Neural cell (in vitro differentiated cells): Measurements from ENCODE around the gene UBAP2. TPM values are rescaled to one million over a fixed set of nuclear protein-coding genes. Genes with fewer than 3 reads are reported as not detected.
"Not testable (repeated sequence)": the region's sequence is repeated elsewhere in the genome, so short reads cannot be mapped to it uniquely, and the experiment has no call there.

Experiments
- H2AFZ ChIP-seq: fragments of 200-600, 300-800 bp; sonication (generic), shearing (Covaris generic); 2 replicates; pipeline ENCODE4 v1.6.0; 2014; ENCODE audit warnings: low read depth, mild to moderate bottlenecking, antibody characterized with exemption, low read length, moderate library complexity
- H3F3A ChIP-seq: fragments of 200-600 bp; shearing (Covaris generic); 2 replicates; pipeline ENCODE4 v1.6.1; 2016; ENCODE audit warnings: mild to moderate bottlenecking, moderate library complexity, mixed read lengths, antibody characterized with exemption, low read length; ENCODE audit not compliant: insufficient read depth, poor library complexity, severe bottlenecking
- H3K27ac ChIP-seq: fragments of 200-600, 300-800 bp; sonication (generic), shearing (Covaris generic); 2 replicates; pipeline ENCODE4 v1.5.1; 2014; ENCODE audit warnings: mild to moderate bottlenecking, low read length, moderate library complexity
- H3K27me3 ChIP-seq: fragments of 300-800, 200-600 bp; sonication (generic), shearing (Covaris generic); 2 replicates; pipeline ENCODE4 v1.6.0; 2014; ENCODE audit warnings: mild to moderate bottlenecking, low read depth, low read length, moderate library complexity; ENCODE audit not compliant: insufficient read depth
- H3K36me3 ChIP-seq: fragments of 300-800, 200-600 bp; sonication (generic), shearing (Covaris generic); 2 replicates; pipeline ENCODE4 v1.5.1; 2014; ENCODE audit warnings: mild to moderate bottlenecking, antibody characterized with exemption, low read length, moderate library complexity; ENCODE audit not compliant: insufficient read depth
- H3K4me2 ChIP-seq: fragments of 300-800, 200-600 bp; sonication (generic), shearing (Covaris generic); 2 replicates; pipeline ENCODE4 v1.6.0; 2014; ENCODE audit warnings: mild to moderate bottlenecking, low read length
- H3K4me3 ChIP-seq: fragments of 300-800, 200-600 bp; sonication (generic), shearing (Covaris generic); 2 replicates; pipeline ENCODE4 v1.5.1; 2014; ENCODE audit warnings: mild to moderate bottlenecking, low read length, moderate library complexity
- H3K79me2 ChIP-seq: fragments of 200-600 bp; shearing (Covaris generic); replicated peaks from 2 replicates; pipeline ENCODE4 v1.6.0; 2014; ENCODE audit warnings: mild to moderate bottlenecking, low read length, moderate library complexity; ENCODE audit not compliant: insufficient read depth
- H3K9ac ChIP-seq: fragments of 300-800, 200-600 bp; sonication (generic), shearing (Covaris generic); 2 replicates; pipeline ENCODE4 v1.6.1; 2016; ENCODE audit warnings: mild to moderate bottlenecking, low read length, mixed read lengths
- H3K9me2 ChIP-seq: fragments of 200-600 bp; shearing (Covaris generic); 2 replicates; pipeline ENCODE4 v1.6.1; 2016; ENCODE audit warnings: mild to moderate bottlenecking, low read length, mixed read lengths; ENCODE audit not compliant: insufficient read depth
- H3K9me3 ChIP-seq: fragments of 200-600, 300-800 bp; sonication (generic), shearing (Covaris generic); 2 replicates; pipeline ENCODE4 v1.6.1; 2016; ENCODE audit warnings: mild to moderate bottlenecking, mixed run types, low read length, moderate library complexity, mixed read lengths
- H4K20me1 ChIP-seq: fragments of 200-600 bp; shearing (Covaris generic); 2 replicates; pipeline ENCODE4 v1.6.1; 2016; ENCODE audit warnings: mild to moderate bottlenecking, mixed run types; ENCODE audit not compliant: insufficient read depth
- EP300 ChIP-seq: fragments of 450-650 bp; conservative IDR thresholded peaks from 2 replicates; pipeline ENCODE4 v1.6.1; 2014; ENCODE audit warnings: antibody characterized with exemption, mild to moderate bottlenecking, moderate library complexity; ENCODE audit not compliant: poor library complexity, severe bottlenecking
- EZH2 ChIP-seq: fragments of 200-600, 300-800 bp; shearing (Covaris generic), sonication (generic); IDR thresholded peaks from 2 replicates; pipeline ENCODE4 v1.6.1; 2014; ENCODE audit warnings: antibody characterized with exemption, low read length, borderline replicate concordance, mild to moderate bottlenecking; ENCODE audit not compliant: insufficient read depth, poor library complexity, severe bottlenecking
- MXI1 ChIP-seq: fragments of 450-650 bp; conservative IDR thresholded peaks from 2 replicates; pipeline ENCODE4 v1.6.1; 2014; ENCODE audit warnings: antibody characterized with exemption, mild to moderate bottlenecking; ENCODE audit not compliant: poor library complexity, severe bottlenecking
- POLR2AphosphoS5 ChIP-seq: IDR thresholded peaks from 2 replicates; pipeline ENCODE4 v1.6.1; 2012
- RAD21 ChIP-seq: fragments of 450-650 bp; conservative IDR thresholded peaks from 2 replicates; pipeline ENCODE4 v1.6.1; 2014; ENCODE audit warnings: antibody characterized with exemption, mild to moderate bottlenecking, moderate library complexity
- REST ChIP-seq: IDR thresholded peaks from 2 replicates; pipeline ENCODE4 v1.6.1; 2012; ENCODE audit warnings: borderline replicate concordance
- SMC3 ChIP-seq: fragments of 450-650 bp; conservative IDR thresholded peaks from 2 replicates; pipeline ENCODE4 v1.6.1; 2014; ENCODE audit warnings: antibody characterized with exemption, mild to moderate bottlenecking, moderate library complexity; ENCODE audit not compliant: poor library complexity
- TAF1 ChIP-seq: IDR thresholded peaks from 2 replicates; pipeline ENCODE4 v1.6.1; 2012; ENCODE audit warnings: low read depth
- polyA plus RNA-seq: library from polyadenylated mRNA; depleted of rRNA; stranded (reverse); fragments of >200 nt; gene quantifications from 2 replicates; pipeline ENCODE4 v1.2.3, GENCODE V29; 2014
- TF ChIP-seq, protein P1 (sequence below): fragments of 450-650 bp; IDR thresholded peaks from 2 replicates; pipeline ENCODE4 v1.5.1; 2014; ENCODE audit warnings: antibody characterized with exemption, mild to moderate bottlenecking, moderate library complexity; ENCODE audit not compliant: poor library complexity, severe bottlenecking

Gene UBAP2
- polyA plus RNA-seq, 1 donor from 2014 or later = 9.2 TPM

DNA sequence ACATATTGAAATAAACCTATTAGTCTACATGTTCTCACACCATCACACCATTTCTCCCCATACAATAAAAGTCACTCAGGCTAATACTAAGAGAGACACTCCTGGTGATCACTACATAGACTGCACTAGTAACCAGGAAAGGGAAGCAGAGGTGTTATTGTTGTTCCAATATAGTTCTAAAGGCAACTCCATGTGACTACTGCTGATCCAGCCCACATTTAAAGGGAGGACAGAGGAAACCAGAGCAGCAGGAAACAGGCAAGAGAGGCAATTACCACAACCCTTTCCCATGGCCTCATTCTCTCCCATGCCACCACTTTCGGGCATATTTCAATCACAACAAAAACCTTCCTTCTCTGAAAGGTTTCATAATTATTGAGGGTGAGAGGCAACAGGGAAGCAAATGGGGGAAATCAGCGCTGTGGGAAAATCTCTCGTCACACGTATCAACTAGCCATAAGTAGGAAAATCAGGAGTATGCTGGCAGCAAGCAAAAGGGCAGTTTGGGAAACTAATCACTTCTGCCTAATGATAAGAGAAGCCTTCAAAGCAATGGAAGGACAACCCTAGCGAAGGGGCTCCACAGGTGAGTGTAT is 1.8 kb downstream of the UBAP2 start:
- Histone ChIP-seq H3K4me3 (peak overlapping the region; percentile 85), H3K27me3 (no peaks in the 10 kb centered on the region), H3K79me2 (peaks cover 59% of the 10 kb centered on the region), H3K36me3 (no peaks in the 10 kb centered on the region), H3K4me2 (peak overlapping the region; percentile 87), H3K9me3 (no peaks in the 10 kb centered on the region), H4K20me1 (no peaks in the 10 kb centered on the region), H3F3A (no peaks in the 10 kb centered on the region), H3K9me2 (no peaks in the 10 kb centered on the region), H3K27ac (no peak overlapping the region), H2AFZ (no peak overlapping the region), H3K9ac (no peak overlapping the region)
- TF ChIP-seq TAF1 = no peak
- no peak for TF ChIP-seq MXI1
- TF ChIP-seq EZH2 = no peak
- TF ChIP-seq RAD21 = no peak
- TF ChIP-seq REST = no peak
- TF ChIP-seq, protein P1, sequence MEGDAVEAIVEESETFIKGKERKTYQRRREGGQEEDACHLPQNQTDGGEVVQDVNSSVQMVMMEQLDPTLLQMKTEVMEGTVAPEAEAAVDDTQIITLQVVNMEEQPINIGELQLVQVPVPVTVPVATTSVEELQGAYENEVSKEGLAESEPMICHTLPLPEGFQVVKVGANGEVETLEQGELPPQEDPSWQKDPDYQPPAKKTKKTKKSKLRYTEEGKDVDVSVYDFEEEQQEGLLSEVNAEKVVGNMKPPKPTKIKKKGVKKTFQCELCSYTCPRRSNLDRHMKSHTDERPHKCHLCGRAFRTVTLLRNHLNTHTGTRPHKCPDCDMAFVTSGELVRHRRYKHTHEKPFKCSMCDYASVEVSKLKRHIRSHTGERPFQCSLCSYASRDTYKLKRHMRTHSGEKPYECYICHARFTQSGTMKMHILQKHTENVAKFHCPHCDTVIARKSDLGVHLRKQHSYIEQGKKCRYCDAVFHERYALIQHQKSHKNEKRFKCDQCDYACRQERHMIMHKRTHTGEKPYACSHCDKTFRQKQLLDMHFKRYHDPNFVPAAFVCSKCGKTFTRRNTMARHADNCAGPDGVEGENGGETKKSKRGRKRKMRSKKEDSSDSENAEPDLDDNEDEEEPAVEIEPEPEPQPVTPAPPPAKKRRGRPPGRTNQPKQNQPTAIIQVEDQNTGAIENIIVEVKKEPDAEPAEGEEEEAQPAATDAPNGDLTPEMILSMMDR = no peak
- TF ChIP-seq POLR2AphosphoS5 = no peak
- TF ChIP-seq SMC3 = no peak
- TF ChIP-seq EP300 = no peak

- peak overlapping the region; percentile 22 for H3K4me3 ChIP-seq
- H3K9ac ChIP-seq = no peak overlapping the region
- peaks cover 59% of the 10 kb centered on the region for H3K79me2 ChIP-seq
- H3K27ac ChIP-seq = no peak overlapping the region
- no peaks in the 10 kb centered on the region for H3F3A ChIP-seq
- H2AFZ ChIP-seq = no peak overlapping the region
- TF ChIP-seq POLR2AphosphoS5 = no peak
- no peak for TF ChIP-seq REST
- TF ChIP-seq, protein P1 = no peak
- no peak for TF ChIP-seq SMC3
- no peak for TF ChIP-seq EP300
- TF ChIP-seq EZH2 = no peak
- TF ChIP-seq TAF1 = no peak
- TF ChIP-seq RAD21 = no peak
- TF ChIP-seq MXI1 = no peak
- no peaks in the 10 kb centered on the region for H4K20me1 ChIP-seq
- no peaks in the 10 kb centered on the region for H3K9me3 ChIP-seq
- H3K4me2 ChIP-seq = no peak overlapping the region
- no peaks in the 10 kb centered on the region for H3K9me2 ChIP-seq
- H3K36me3 ChIP-seq = no peaks in the 10 kb centered on the region
- no peaks in the 10 kb centered on the region for H3K27me3 ChIP-seq
Measured at GRCh38 chr9:34045903-34046302, 2.8 kb downstream of the UBAP2 start.

GRCh38 chr9:34042074-34042473 is 6.6 kb downstream of the UBAP2 start:
- not testable (repeated sequence) for H3K9ac ChIP-seq, H3K27ac ChIP-seq, H4K20me1 ChIP-seq, H3K4me2 ChIP-seq, H3K9me2 ChIP-seq, H3K4me3 ChIP-seq, H3K36me3 ChIP-seq, H3F3A ChIP-seq, H2AFZ ChIP-seq, H3K27me3 ChIP-seq, H3K9me3 ChIP-seq
- H3K79me2 ChIP-seq = peaks cover 53% of the 10 kb centered on the region
